ENCODE measurements around the gene RDH5. TPM values are rescaled to one million over a fixed set of nuclear protein-coding genes. Genes with fewer than 3 reads are reported as not detected.

Gene RDH5
- total RNA-seq, 1 donor from 2014 or later = 6.6 TPM

- DNase-seq = no peak
Observed at GRCh38 chr12:55713721-55714120, 6.5 kb upstream of the RDH5 start.

GRCh38 chr12:55715169-55715764, 4.9 kb upstream of the RDH5 start:
- DNase-seq = no peak

GRCh38 chr12:55715833-55716581, 4.2 kb upstream of the RDH5 start, which contains the start of gene BLOC1S1:
TSS of gene BLOC1S1 (plus strand) at chr12:55716046. CDS start at chr12:55716052, 6 bp downstream.
- peak; percentile 84 for DNase-seq

- no peak for DNase-seq
Observed at GRCh38 chr12:55716582-55716957, 3.6 kb upstream of the RDH5 start.

- DNase-seq = no peak
Observed at GRCh38 chr12:55717011-55718007, 2.9 kb upstream of the RDH5 start.

GRCh38 chr12:55718015-55718414, 2.2 kb upstream of the RDH5 start:
- no peak for DNase-seq

- DNase-seq = no peak
Observed at GRCh38 chr12:55718624-55719275, 1.4 kb upstream of the RDH5 start.

GRCh38 chr12:55719371-55719770, 822 bp upstream of the RDH5 start:
- DNase-seq = no peak

- DNase-seq = peak; percentile 75
Observed at GRCh38 chr12:55720894-55721444, 776 bp downstream of the RDH5 start.

- DNase-seq = no peak
Observed at GRCh38 chr12:55721601-55722213, 1.5 kb downstream of the RDH5 start.

GRCh38 chr12:55722948-55723347, 2.8 kb downstream of the RDH5 start:
- DNase-seq = no peak

- no peak for DNase-seq
Observed at GRCh38 chr12:55723516-55724225, 3.5 kb downstream of the RDH5 start.

GRCh38 chr12:55724226-55724939, 4.2 kb downstream of the RDH5 start:
- no peak for DNase-seq

- DNase-seq = no peak
Observed at GRCh38 chr12:55724940-55725309, 4.7 kb downstream of the RDH5 start.

- DNase-seq = no peak
Observed at GRCh38 chr12:55725556-55725955, 5.4 kb downstream of the RDH5 start.

GRCh38 chr12:55726971-55727370, 6.8 kb downstream of the RDH5 start:
- DNase-seq = no peak

GRCh38 chr12:55727643-55728185, 7.5 kb downstream of the RDH5 start:
- DNase-seq = no peak

- DNase-seq = peak; percentile 48
Observed at GRCh38 chr12:55728186-55728938, 8.2 kb downstream of the RDH5 start.

All from occipital lobe (tissue), 2 donors.